ENCODE results near the gene UFD1.

The UFD1 gene

DNA sequence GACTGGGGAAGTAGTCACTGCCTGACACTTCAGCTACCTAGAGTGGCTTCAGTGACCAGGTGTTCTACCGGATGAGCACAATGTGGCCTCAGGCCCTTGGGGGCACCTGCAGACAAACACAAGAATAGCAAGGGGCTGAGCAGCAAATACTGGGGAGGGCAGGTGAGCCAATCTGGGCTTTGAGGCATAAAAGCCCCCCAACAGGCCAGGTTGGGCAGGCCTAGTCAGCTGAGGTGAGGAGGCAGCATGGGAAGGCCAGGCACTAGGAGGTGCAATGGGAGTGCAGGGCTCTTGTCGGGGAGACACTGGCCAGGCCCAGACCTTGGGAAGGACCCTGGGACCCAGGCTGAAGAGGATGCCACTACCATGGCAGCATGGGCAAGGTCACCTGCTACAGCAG, 9.0 kb downstream of the UFD1 start:
- TF ChIP-seq NFIC (IDR thresholded peaks at IDR 0.05) (no peak), CEBPB (IDR thresholded peaks at IDR 0.05) (no peak), TEAD4 (IDR thresholded peaks at IDR 0.05) (no peak), ZBTB7A (IDR thresholded peaks at IDR 0.05; ENCODE audit: low read depth) (no peak), RAD21 (IDR thresholded peaks at IDR 0.05; ENCODE audit: low read depth) (no peak), EGR1 (IDR thresholded peaks at IDR 0.05) (no peak), TCF12 (IDR thresholded peaks at IDR 0.05; ENCODE audit: low read depth) (no peak), EP300 (IDR thresholded peaks at IDR 0.05; ENCODE audit: borderline replicate concordance) (no peak)
- TF ChIP-seq, protein P1, sequence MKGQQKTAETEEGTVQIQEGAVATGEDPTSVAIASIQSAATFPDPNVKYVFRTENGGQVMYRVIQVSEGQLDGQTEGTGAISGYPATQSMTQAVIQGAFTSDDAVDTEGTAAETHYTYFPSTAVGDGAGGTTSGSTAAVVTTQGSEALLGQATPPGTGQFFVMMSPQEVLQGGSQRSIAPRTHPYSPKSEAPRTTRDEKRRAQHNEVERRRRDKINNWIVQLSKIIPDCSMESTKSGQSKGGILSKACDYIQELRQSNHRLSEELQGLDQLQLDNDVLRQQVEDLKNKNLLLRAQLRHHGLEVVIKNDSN (IDR thresholded peaks at IDR 0.05) = no peak
- TF ChIP-seq, protein P2, sequence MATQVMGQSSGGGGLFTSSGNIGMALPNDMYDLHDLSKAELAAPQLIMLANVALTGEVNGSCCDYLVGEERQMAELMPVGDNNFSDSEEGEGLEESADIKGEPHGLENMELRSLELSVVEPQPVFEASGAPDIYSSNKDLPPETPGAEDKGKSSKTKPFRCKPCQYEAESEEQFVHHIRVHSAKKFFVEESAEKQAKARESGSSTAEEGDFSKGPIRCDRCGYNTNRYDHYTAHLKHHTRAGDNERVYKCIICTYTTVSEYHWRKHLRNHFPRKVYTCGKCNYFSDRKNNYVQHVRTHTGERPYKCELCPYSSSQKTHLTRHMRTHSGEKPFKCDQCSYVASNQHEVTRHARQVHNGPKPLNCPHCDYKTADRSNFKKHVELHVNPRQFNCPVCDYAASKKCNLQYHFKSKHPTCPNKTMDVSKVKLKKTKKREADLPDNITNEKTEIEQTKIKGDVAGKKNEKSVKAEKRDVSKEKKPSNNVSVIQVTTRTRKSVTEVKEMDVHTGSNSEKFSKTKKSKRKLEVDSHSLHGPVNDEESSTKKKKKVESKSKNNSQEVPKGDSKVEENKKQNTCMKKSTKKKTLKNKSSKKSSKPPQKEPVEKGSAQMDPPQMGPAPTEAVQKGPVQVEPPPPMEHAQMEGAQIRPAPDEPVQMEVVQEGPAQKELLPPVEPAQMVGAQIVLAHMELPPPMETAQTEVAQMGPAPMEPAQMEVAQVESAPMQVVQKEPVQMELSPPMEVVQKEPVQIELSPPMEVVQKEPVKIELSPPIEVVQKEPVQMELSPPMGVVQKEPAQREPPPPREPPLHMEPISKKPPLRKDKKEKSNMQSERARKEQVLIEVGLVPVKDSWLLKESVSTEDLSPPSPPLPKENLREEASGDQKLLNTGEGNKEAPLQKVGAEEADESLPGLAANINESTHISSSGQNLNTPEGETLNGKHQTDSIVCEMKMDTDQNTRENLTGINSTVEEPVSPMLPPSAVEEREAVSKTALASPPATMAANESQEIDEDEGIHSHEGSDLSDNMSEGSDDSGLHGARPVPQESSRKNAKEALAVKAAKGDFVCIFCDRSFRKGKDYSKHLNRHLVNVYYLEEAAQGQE (IDR thresholded peaks at IDR 0.05; ENCODE audit: low read depth) = no peak

DNA sequence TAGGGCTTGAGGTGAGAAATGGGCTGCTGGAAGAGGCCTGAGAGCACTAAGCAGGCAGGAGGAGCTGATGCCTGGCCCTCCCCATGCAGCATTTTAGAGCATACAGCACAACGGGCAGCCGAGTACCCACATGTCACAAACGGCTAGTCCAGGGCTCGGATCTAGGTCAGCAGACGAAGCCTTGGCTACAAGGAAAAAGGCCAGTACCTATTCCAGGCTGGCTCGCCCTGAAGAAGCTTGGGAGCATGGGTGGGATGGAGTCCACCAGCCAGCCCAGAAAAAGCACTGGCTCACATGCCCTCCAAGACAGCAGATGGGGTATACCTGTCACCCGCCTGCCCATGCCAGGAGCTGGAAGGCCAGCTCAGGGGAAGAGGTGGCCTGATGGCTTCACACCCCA, 9.6 kb downstream of the UFD1 start:
- TF ChIP-seq ZBTB7A (IDR thresholded peaks at IDR 0.05; ENCODE audit: low read depth) (no peak), CREB1 (IDR thresholded peaks at IDR 0.05; ENCODE audit: low read depth) (no peak), TCF12 (IDR thresholded peaks at IDR 0.05; ENCODE audit: low read depth) (no peak), NFIC (IDR thresholded peaks at IDR 0.05) (no peak), RAD21 (IDR thresholded peaks at IDR 0.05; ENCODE audit: low read depth) (no peak), TAF1 (IDR thresholded peaks at IDR 0.05; ENCODE audit: low read depth) (no peak), EGR1 (IDR thresholded peaks at IDR 0.05) (no peak), EP300 (IDR thresholded peaks at IDR 0.05; ENCODE audit: borderline replicate concordance) (no peak), FOXM1 (IDR thresholded peaks at IDR 0.05; ENCODE audit: borderline replicate concordance, low read depth) (no peak)
- TF ChIP-seq, protein P3, sequence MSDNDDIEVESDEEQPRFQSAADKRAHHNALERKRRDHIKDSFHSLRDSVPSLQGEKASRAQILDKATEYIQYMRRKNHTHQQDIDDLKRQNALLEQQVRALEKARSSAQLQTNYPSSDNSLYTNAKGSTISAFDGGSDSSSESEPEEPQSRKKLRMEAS (IDR thresholded peaks at IDR 0.05) = no peak
- TF ChIP-seq, protein P2 (IDR thresholded peaks at IDR 0.05; ENCODE audit: low read depth) = no peak

DNA sequence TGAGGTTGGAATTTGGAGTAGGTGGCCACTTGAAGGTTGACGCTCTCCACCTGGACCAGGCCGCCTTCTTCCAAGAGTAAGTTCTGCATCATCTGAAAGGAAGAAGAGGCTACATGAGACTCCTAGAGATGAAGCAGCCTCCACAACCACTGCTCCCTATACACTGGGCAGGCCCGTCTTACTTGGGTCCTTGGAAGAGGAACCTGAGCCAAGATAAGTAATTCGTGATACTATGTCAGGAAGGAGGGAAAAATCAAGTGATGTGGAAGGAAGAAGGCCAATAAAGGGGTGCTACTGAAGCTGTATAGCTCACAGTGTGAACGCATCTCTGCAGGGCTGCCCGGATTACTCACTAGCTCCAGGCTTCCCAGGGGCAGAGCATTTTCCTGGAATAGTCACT, 11.1 kb downstream of the UFD1 start:
- TF ChIP-seq TCF12 (IDR thresholded peaks at IDR 0.05; ENCODE audit: low read depth) (no peak), CEBPB (IDR thresholded peaks at IDR 0.05) (no peak), EP300 (IDR thresholded peaks at IDR 0.05; ENCODE audit: borderline replicate concordance) (no peak), YY1 (IDR thresholded peaks at IDR 0.05; ENCODE audit: low read depth) (no peak), TEAD4 (IDR thresholded peaks at IDR 0.05) (no peak), NFIC (IDR thresholded peaks at IDR 0.05) (no peak), RAD21 (IDR thresholded peaks at IDR 0.05; ENCODE audit: low read depth) (no peak)
- TF ChIP-seq, protein P1 (IDR thresholded peaks at IDR 0.05) = no peak
- TF ChIP-seq, protein P3 (IDR thresholded peaks at IDR 0.05) = no peak
- TF ChIP-seq, protein P2 (IDR thresholded peaks at IDR 0.05; ENCODE audit: low read depth) = no peak

DNA sequence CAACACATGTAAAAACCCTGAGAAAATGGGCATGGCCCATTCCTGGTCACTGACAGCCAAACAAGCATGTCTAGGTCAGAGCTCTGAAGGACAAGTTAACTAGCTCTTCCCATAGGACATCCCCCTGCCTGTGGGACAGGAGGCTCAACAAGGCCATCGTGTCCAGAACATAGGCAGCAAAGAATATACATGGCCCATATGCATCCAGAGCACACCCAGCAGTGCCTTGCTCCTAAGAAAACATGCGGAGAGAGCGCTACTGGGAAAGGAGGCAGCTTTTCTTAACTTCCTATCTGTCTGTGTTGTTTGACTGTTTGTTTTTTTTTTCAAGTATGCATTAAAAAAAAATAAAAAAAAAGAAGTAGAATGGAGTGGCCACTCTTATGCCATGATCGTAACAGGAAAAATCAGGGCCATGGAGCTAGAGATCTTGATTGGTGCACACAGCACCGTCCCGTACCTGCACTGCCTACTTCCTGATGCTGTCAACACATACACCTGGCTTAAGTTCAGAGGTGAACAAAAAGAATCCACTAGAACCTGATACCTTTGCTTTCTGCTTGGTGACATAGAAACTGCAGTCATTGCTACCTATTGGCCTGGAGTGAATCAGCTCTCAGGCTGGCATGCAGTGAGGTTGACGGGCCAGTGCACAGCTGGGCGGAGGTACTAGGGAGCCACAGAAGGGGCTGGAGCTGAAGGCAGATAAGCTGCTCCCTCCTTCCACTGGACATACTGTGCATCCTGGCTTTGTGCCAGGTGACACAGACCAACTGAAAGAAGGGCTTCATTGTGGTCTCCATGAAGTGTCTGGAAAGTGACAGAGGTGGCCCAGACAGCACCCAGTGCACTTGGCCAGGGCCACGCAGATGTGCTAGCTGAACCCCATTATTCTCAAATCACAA, 11.9 kb downstream of the UFD1 start:
- TF ChIP-seq NFIC (IDR thresholded peaks at IDR 0.05) (no peak), EP300 (IDR thresholded peaks at IDR 0.05; ENCODE audit: borderline replicate concordance) (no peak), YY1 (IDR thresholded peaks at IDR 0.05; ENCODE audit: low read depth) (no peak), TCF12 (IDR thresholded peaks at IDR 0.05; ENCODE audit: low read depth) (no peak), TEAD4 (IDR thresholded peaks at IDR 0.05) (no peak), CEBPB (IDR thresholded peaks at IDR 0.05) (no peak), CREB1 (IDR thresholded peaks at IDR 0.05; ENCODE audit: low read depth) (no peak), TAF1 (IDR thresholded peaks at IDR 0.05; ENCODE audit: low read depth) (no peak), FOXM1 (IDR thresholded peaks at IDR 0.05; ENCODE audit: borderline replicate concordance, low read depth) (no peak)
- TF ChIP-seq, protein P1 (IDR thresholded peaks at IDR 0.05) = no peak
- TF ChIP-seq, protein P3 (IDR thresholded peaks at IDR 0.05) = no peak
